WTC11 (cell line): Measurements from ENCODE around the gene ACACA. TPM values are rescaled to one million over a fixed set of nuclear protein-coding genes. Genes with fewer than 3 reads are reported as not detected.

Source experiments
- ATAC-seq: fragments of 200-7000 bp; cut with Tn5 transposase; 2 replicates; pipeline ENCODE4 v1.10.0; 2021; ENCODE audit warnings: mild to moderate bottlenecking, moderate library complexity
- CTCF ChIA-PET: fragments of 300-600 bp; sonication (Branson Sonifier 250); formaldehyde crosslinking; loops from one replicate; lab custom pipeline; 2021; ENCODE audit warnings: antibody characterized with exemption; lab: Charles Lee
- POLR2A ChIA-PET: fragments of 350-600 bp; sonication (Branson Sonifier 250); formaldehyde crosslinking; loops from one replicate; lab custom pipeline; 2021; ENCODE audit warnings: antibody characterized with exemption; lab: Charles Lee
- DNase-seq: peaks from one replicate; pipeline ENCODE4 v3.0.0; 2021; ENCODE audit warnings: low spot score
- H3K27ac Mint-ChIP-seq: 2 replicates; pipeline ENCODE4 v1.8.0; 2021; ENCODE audit warnings: mixed read lengths
- H3K27me3 Mint-ChIP-seq: 2 replicates; pipeline ENCODE4 v1.8.0; 2021; ENCODE audit warnings: low read depth, mild to moderate bottlenecking, moderate library complexity, mixed read lengths
- H3K36me3 Mint-ChIP-seq: 2 replicates; pipeline ENCODE4 v1.8.0; 2021; ENCODE audit warnings: mixed read lengths
- H3K4me1 Mint-ChIP-seq: 2 replicates; pipeline ENCODE4 v1.8.0; 2022; ENCODE audit warnings: mixed read lengths
- H3K4me3 Mint-ChIP-seq: 2 replicates; pipeline ENCODE4 v1.8.0; 2021; ENCODE audit warnings: mild to moderate bottlenecking, moderate library complexity, mixed read lengths
- H3K9me3 Mint-ChIP-seq: 2 replicates; pipeline ENCODE4 v1.8.0; 2021; ENCODE audit warnings: mixed read lengths
- ATF2 ChIP-seq: sonication (generic); formaldehyde crosslinking; IDR thresholded peaks from 2 replicates; pipeline ENCODE4 v1.8.1; 2022; ENCODE audit warnings: low read depth, missing genetic modification reagents, borderline replicate concordance
- ATF6 ChIP-seq: sonication (generic); formaldehyde crosslinking; IDR thresholded peaks from 2 replicates; pipeline ENCODE4 v1.8.1; 2023; ENCODE audit warnings: mild to moderate bottlenecking, missing genetic modification reagents
- CREB1 ChIP-seq: sonication (generic); formaldehyde crosslinking; IDR thresholded peaks from 2 replicates; pipeline ENCODE4 v1.8.0; 2023; ENCODE audit warnings: mild to moderate bottlenecking, missing genetic modification reagents
- CREM ChIP-seq: sonication (generic); formaldehyde crosslinking; IDR thresholded peaks from 2 replicates; pipeline ENCODE4 v1.8.1; 2022; ENCODE audit warnings: mild to moderate bottlenecking, missing genetic modification reagents, moderate library complexity
- CTCF ChIP-seq: fragments of 200-600 bp; IDR thresholded peaks from 2 replicates; pipeline ENCODE4 v1.8.0; 2022; ENCODE audit warnings: antibody characterized with exemption
- E2F5 ChIP-seq: sonication (generic); formaldehyde crosslinking; IDR thresholded peaks from 2 replicates; pipeline ENCODE4 v1.8.1; 2022; ENCODE audit warnings: mild to moderate bottlenecking, moderate library complexity, missing genetic modification reagents
- ERG ChIP-seq: fragments of 250-450 bp; sonication (Bioruptor Pico); IDR thresholded peaks from 2 replicates; pipeline ENCODE4 v1.8.0; 2021; ENCODE audit warnings: mild to moderate bottlenecking
- FOXK1 ChIP-seq: sonication (generic); formaldehyde crosslinking; IDR thresholded peaks from 2 replicates; pipeline ENCODE4 v1.8.0; 2022; ENCODE audit warnings: mild to moderate bottlenecking, moderate library complexity, missing genetic modification reagents
- FOXP1 ChIP-seq: sonication (generic); formaldehyde crosslinking; IDR thresholded peaks from 2 replicates; pipeline ENCODE4 v1.8.0; 2022; ENCODE audit warnings: missing genetic modification reagents, mild to moderate bottlenecking, moderate library complexity, borderline replicate concordance
- FOXP4 ChIP-seq: sonication (generic); formaldehyde crosslinking; IDR thresholded peaks from 2 replicates; pipeline ENCODE4 v1.8.0; 2022; ENCODE audit warnings: mild to moderate bottlenecking, missing genetic modification reagents
- IRF2 ChIP-seq: sonication (generic); formaldehyde crosslinking; IDR thresholded peaks from 2 replicates; pipeline ENCODE4 v1.8.0; 2022; ENCODE audit warnings: low read depth, missing genetic modification reagents, borderline replicate concordance
- KAT7 ChIP-seq: sonication (generic); formaldehyde crosslinking; IDR thresholded peaks from 2 replicates; pipeline ENCODE4 v1.8.1; 2023; ENCODE audit warnings: missing genetic modification reagents, mild to moderate bottlenecking, borderline replicate concordance
- MXD4 ChIP-seq: fragments of 250-450 bp; sonication (Bioruptor Pico); IDR thresholded peaks from 2 replicates; pipeline ENCODE4 v1.8.0; 2021; ENCODE audit warnings: mild to moderate bottlenecking, moderate library complexity, borderline replicate concordance
- OVOL2 ChIP-seq: fragments of 250-450 bp; sonication (Bioruptor Pico); IDR thresholded peaks from 2 replicates; pipeline ENCODE4 v1.9.0; 2021; ENCODE audit warnings: mild to moderate bottlenecking, borderline replicate concordance
- STAT6 ChIP-seq: sonication (generic); formaldehyde crosslinking; conservative IDR thresholded peaks from 2 replicates; pipeline ENCODE4 v1.8.1; 2023; ENCODE audit warnings: mild to moderate bottlenecking, low read depth, missing genetic modification reagents, moderate library complexity
- ZBTB43 ChIP-seq: sonication (generic); formaldehyde crosslinking; IDR thresholded peaks from 2 replicates; pipeline ENCODE4 v1.8.1; 2023; ENCODE audit warnings: mild to moderate bottlenecking, missing genetic modification reagents
- ZNF121 ChIP-seq: sonication (generic); formaldehyde crosslinking; IDR thresholded peaks from 2 replicates; pipeline ENCODE4 v1.8.0; 2023; ENCODE audit warnings: missing genetic modification reagents
- ZNF423 ChIP-seq: fragments of 250-450 bp; sonication (Bioruptor Pico); IDR thresholded peaks from 2 replicates; pipeline ENCODE4 v2.1.2; 2022; ENCODE audit warnings: mild to moderate bottlenecking, moderate library complexity
- total RNA-seq: library from RNA; stranded (reverse); gene quantifications from 3 replicates; pipeline ENCODE4 v1.2.3, GENCODE V29; 2021

ACACA gene
- total RNA-seq, 1 experiment from 2014 or later, result 167 TPM

GRCh38 chr17:37097154-37097553 lies 309.5 kb downstream of the ACACA start:
- CTCF ChIA-PET, result no interaction called here
- ATAC-seq, result no peak
- Mint-ChIP-seq H3K27ac (no peak overlapping the region), H3K36me3 (peaks cover 65% of the 10 kb centered on the region), H3K27me3 (no peaks in the 10 kb centered on the region), H3K4me1 (peaks cover 14% of the 10 kb centered on the region), H3K9me3 (no peaks in the 10 kb centered on the region), H3K4me3 (no peak overlapping the region)
- no peak for DNase-seq
- TF ChIP-seq IRF2 (CRISPR knock-in tag) (no peak), STAT6 (no peak), FOXP1 (no peak), E2F5 (no peak), CREB1 (no peak), ZNF423 (no peak), ATF2 (no peak), MXD4 (no peak), ZNF121 (CRISPR knock-in tag) (no peak), ZBTB43 (no peak), FOXP4 (CRISPR knock-in tag) (no peak), CREM (CRISPR knock-in tag) (no peak), ATF6 (CRISPR knock-in tag) (no peak)
- POLR2A ChIA-PET, result no interaction called here

- Mint-ChIP-seq H3K27me3 (no peaks in the 10 kb centered on the region), H3K36me3 (peaks cover 62% of the 10 kb centered on the region), H3K27ac (no peak overlapping the region), H3K9me3 (no peaks in the 10 kb centered on the region), H3K4me1 (peaks cover 8% of the 10 kb centered on the region), H3K4me3 (no peak overlapping the region)
- CTCF ChIA-PET, result interaction anchor here (0.6 kb wide), 1 partner anchor 700 kb away, joined by 3 read pairs; no protein-coding TSS in a partner anchor
- POLR2A ChIA-PET, result no interaction called here
- no peak for DNase-seq
- ATAC-seq, result no peak
- no peak for TF ChIP-seq ZNF423
- TF ChIP-seq ERG, result no peak
- no peak for TF ChIP-seq CREM (CRISPR knock-in tag)
- no peak for TF ChIP-seq CTCF
- no peak for TF ChIP-seq ATF6 (CRISPR knock-in tag)
- no peak for TF ChIP-seq OVOL2 (CRISPR knock-in tag)
- no peak for TF ChIP-seq FOXK1 (CRISPR knock-in tag)
- TF ChIP-seq FOXP1, result no peak
- TF ChIP-seq KAT7 (CRISPR knock-in tag), result no peak
Measured at GRCh38 chr17:37096071-37096470, 310.6 kb downstream of the ACACA start.
